Caki2 (cell line): ENCODE measurements around the gene CCDC178. TPM values are rescaled to one million over a fixed set of nuclear protein-coding genes. Genes with fewer than 3 reads are reported as not detected.
"Not testable (repeated sequence)": the region's sequence is repeated elsewhere in the genome, so short reads cannot be mapped to it uniquely, and the experiment has no call there.

ENCODE experiments used
- DNase-seq: peaks from one replicate; pipeline ENCODE4 v3.0.0-alpha.2; 2015; ENCODE audit warnings: low read depth
- in situ Hi-C: cut with HindIII; loops from 2 replicates; pipeline ENCODE4 v1.10.0; 2016; ENCODE audit warnings: low sequenced_read_pairs, low pct_unique_long_range_greater_than_20kb, mixed read lengths
- total RNA-seq: library from RNA; depleted of rRNA; stranded (reverse); fragments of >200 nt; shearing (Covaris generic); gene quantifications from 2 replicates; pipeline ENCODE4 v1.2.3, GENCODE V29; 2014; ENCODE audit warnings: low replicate concordance

Gene CCDC178
- total RNA-seq, 1 experiment from 2014 or later = not detected

GRCh38 chr18:33277431-33277830 lies 163.1 kb downstream of the CCDC178 start:
- DNase-seq = no peak
- in situ Hi-C loops = no loop called here

- in situ Hi-C loops = no loop called here
- DNase-seq = no peak
These were observed 164.7 kb downstream of the CCDC178 start for GRCh38 chr18:33275843-33276242.

GRCh38 chr18:33270297-33270696 lies 170.2 kb downstream of the CCDC178 start:
- DNase-seq = no peak
- in situ Hi-C loops = no loop called here

GRCh38 chr18:33269223-33269622 lies 171.3 kb downstream of the CCDC178 start:
- in situ Hi-C loops = no loop called here
- DNase-seq = no peak

GRCh38 chr18:33264566-33264965 lies 176.0 kb downstream of the CCDC178 start:
- DNase-seq = no peak
- in situ Hi-C loops = no loop called here

GRCh38 chr18:33239298-33239697 lies 201.2 kb downstream of the CCDC178 start:
- in situ Hi-C loops = no loop called here

GRCh38 chr18:33232318-33232626 lies 208.2 kb downstream of the CCDC178 start:
- in situ Hi-C loops = no loop called here
- no peak for DNase-seq

More at GRCh38 chr18:33239298-33239697, 201.2 kb downstream of the CCDC178 start:
- no peak for DNase-seq

- in situ Hi-C loops = no loop called here
- peak; percentile 28 for DNase-seq
These were observed 208.8 kb downstream of the CCDC178 start for GRCh38 chr18:33231474-33232317.

- DNase-seq = no peak
- in situ Hi-C loops = no loop called here
These were observed 228.2 kb downstream of the CCDC178 start for GRCh38 chr18:33212363-33212762.

GRCh38 chr18:33210575-33211189 lies 229.8 kb downstream of the CCDC178 start:
- in situ Hi-C loops = no loop called here

GRCh38 chr18:33205777-33206176 lies 234.7 kb downstream of the CCDC178 start:
- in situ Hi-C loops = no loop called here
- no peak for DNase-seq

More at GRCh38 chr18:33210575-33211189, 229.8 kb downstream of the CCDC178 start:
- peak; percentile 2 for DNase-seq

- in situ Hi-C loops = no loop called here
- DNase-seq = peak; percentile 4
These were observed 239.0 kb downstream of the CCDC178 start for GRCh38 chr18:33201509-33201926.

GRCh38 chr18:33195795-33196194 lies 244.7 kb downstream of the CCDC178 start:
- in situ Hi-C loops = no loop called here
- DNase-seq = no peak

GRCh38 chr18:33194793-33195192 lies 245.7 kb downstream of the CCDC178 start:
- DNase-seq = no peak
- in situ Hi-C loops = no loop called here

GRCh38 chr18:33184958-33185357 lies 255.6 kb downstream of the CCDC178 start:
- in situ Hi-C loops = no loop called here
- no peak for DNase-seq

GRCh38 chr18:33184175-33184574 lies 256.3 kb downstream of the CCDC178 start:
- DNase-seq = no peak

GRCh38 chr18:33183136-33183535 lies 257.4 kb downstream of the CCDC178 start:
- in situ Hi-C loops = no loop called here
- DNase-seq = no peak

More at GRCh38 chr18:33184175-33184574, 256.3 kb downstream of the CCDC178 start:
- in situ Hi-C loops = no loop called here

- in situ Hi-C loops = no loop called here
- DNase-seq = no peak
These were observed 259.5 kb downstream of the CCDC178 start for GRCh38 chr18:33181016-33181415.

GRCh38 chr18:33169218-33169617 lies 271.3 kb downstream of the CCDC178 start:
- in situ Hi-C loops = no loop called here
- no peak for DNase-seq

GRCh38 chr18:33164121-33164520 lies 276.4 kb downstream of the CCDC178 start:
- DNase-seq, in situ Hi-C loops: not testable (repeated sequence)
